Neural progenitor cell (in vitro differentiated cells): Measurements from ENCODE around the gene JPH2.

Experiments used
- EZH2 ChIP-seq: fragments of 200-600 bp; sonication (generic); IDR thresholded peaks from 2 replicates; pipeline ENCODE4 v1.6.1; 2017; ENCODE audit warnings: antibody characterized with exemption, mild to moderate bottlenecking, moderate library complexity
- TF ChIP-seq, protein P1 (sequence below): fragments of 200-600 bp; sonication (generic); IDR thresholded peaks from 2 replicates; pipeline ENCODE4 v1.5.1; 2017; ENCODE audit warnings: antibody characterized with exemption, mild to moderate bottlenecking

DNA sequence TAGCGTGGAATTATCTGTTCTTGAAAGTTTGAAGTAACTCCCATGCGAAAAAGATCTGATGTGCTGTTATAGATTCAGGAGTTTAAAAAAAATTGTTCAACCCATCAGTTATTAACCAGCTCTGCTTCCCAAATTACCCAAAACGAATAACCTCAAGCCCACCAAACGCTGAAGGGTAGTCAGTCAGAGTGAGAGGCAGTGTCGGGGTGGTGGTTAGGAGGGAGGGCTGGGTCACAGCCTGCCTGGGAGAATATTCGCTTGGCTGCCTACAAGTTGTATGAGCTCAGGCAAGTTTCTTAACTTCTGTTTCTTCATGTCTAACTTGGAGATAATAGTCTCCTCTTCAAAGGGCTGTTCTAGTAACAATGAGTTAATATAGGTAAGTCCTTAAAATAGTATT is 114.6 kb downstream of the JPH2 start:
- no peak for TF ChIP-seq EZH2
- TF ChIP-seq, protein P1, sequence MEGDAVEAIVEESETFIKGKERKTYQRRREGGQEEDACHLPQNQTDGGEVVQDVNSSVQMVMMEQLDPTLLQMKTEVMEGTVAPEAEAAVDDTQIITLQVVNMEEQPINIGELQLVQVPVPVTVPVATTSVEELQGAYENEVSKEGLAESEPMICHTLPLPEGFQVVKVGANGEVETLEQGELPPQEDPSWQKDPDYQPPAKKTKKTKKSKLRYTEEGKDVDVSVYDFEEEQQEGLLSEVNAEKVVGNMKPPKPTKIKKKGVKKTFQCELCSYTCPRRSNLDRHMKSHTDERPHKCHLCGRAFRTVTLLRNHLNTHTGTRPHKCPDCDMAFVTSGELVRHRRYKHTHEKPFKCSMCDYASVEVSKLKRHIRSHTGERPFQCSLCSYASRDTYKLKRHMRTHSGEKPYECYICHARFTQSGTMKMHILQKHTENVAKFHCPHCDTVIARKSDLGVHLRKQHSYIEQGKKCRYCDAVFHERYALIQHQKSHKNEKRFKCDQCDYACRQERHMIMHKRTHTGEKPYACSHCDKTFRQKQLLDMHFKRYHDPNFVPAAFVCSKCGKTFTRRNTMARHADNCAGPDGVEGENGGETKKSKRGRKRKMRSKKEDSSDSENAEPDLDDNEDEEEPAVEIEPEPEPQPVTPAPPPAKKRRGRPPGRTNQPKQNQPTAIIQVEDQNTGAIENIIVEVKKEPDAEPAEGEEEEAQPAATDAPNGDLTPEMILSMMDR, result no peak
